Measurements from ENCODE around the gene DLG1. TPM values are rescaled to one million over a fixed set of nuclear protein-coding genes. Genes with fewer than 3 reads are reported as not detected.

The DLG1 gene
- total and polyA plus RNA-seq, 2 experiments from 2014 or later: 54.8 to 128 TPM

DNA sequence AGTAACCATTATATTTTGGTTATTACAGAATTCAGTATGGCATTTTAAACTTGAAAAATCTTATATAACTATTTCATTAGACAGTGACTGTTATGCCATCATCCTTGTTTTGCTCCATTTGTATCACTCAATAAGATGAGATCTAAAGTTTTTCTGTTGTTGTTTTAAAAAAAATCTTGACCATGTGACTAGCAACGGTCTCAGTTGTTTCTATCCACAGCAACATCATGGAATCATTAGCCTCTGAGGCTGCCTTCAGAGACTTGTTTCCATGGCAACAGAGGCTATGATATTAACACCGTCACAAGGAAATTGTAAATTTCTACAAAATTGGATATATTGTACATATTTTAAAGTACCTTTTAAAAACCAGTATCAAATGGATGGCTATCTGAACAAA is 129.8 kb downstream of the DLG1 start:
- WGBS (ENCODE audit: low lambda C conversion rate, missing lambda C conversion rate): 70% methylated on average over 2 of the region's 2 CpGs
- Histone ChIP-seq H2AFZ (no peak overlapping the region), H3K27me3 (no peaks in the 10 kb centered on the region), H3K36me3 (replicated peaks; ENCODE audit: insufficient read depth, low read depth) (no peaks in the 10 kb centered on the region), H4K20me1 (ENCODE audit: insufficient read depth, poor library complexity, severe bottlenecking) (peaks cover 19% of the 10 kb centered on the region), H3K79me2 (peaks cover 74% of the 10 kb centered on the region), H3K9me2 (replicated peaks; ENCODE audit: insufficient read depth) (no peaks in the 10 kb centered on the region), H3K27ac (no peak overlapping the region), H3K4me3 (no peak overlapping the region), H3K9me3 (ENCODE audit: low read depth) (no peaks in the 10 kb centered on the region), H3K4me2 (no peak overlapping the region), H3K4me1 (ENCODE audit: insufficient read depth) (no peaks in the 10 kb centered on the region)
- peak; percentile 32 for DNase-seq (ENCODE audit: low spot score)
- TF ChIP-seq EZH2phosphoT487 (IDR thresholded peaks at IDR 0.05; ENCODE audit: low read depth, severe bottlenecking, unreplicated experiment) (no peak), EZH2 (IDR thresholded peaks at IDR 0.05; ENCODE audit: borderline replicate concordance) (no peak), CTCF (IDR thresholded peaks at IDR 0.05; ENCODE audit: poor library complexity) (no peak)

DNA sequence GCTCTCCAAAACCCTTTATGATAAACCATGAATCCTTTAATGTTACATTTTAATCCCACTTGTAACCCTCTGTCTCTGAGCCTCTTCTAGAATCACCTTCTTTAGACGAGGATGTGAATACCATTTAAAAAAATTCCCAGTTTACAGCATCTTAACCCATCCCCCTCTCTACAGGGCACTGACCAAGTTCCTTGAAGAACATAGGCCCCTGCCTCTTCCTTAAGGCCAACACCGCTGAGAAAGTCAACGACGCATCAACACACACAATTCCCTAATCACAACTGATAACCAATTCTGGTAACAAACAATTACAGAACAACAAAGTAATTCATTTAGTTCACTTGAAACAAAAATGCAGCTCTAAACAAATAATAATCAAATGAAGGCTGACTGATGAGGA is 130.3 kb downstream of the DLG1 start:
- H3K79me2 ChIP-seq: peaks cover 72% of the 10 kb centered on the region
- WGBS (ENCODE audit: low lambda C conversion rate, missing lambda C conversion rate): 71% methylated on average over 4 of the region's 4 CpGs

DNA sequence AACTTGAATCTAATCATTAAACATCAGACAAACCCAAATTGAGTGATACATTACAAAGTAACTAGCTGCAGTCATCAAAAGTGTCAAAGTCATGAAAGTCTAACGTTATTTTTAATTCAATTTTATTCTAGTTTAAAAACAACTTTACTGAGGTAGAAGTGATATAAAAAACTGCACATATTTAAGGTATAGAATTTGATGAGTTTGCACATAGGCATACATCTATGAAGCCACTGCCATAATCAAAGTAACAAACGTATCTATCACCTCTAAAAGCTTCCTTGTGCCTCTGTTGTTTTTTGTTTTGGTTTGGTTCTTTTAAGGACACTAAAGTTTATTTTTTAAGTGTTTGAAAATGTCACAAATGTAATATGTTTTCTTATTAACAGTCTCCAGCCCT is 130.9 kb downstream of the DLG1 start:
- Histone ChIP-seq H3K4me2 (no peak overlapping the region), H3K4me1 (ENCODE audit: insufficient read depth) (no peaks in the 10 kb centered on the region), H3K79me2 (peaks cover 71% of the 10 kb centered on the region), H2AFZ (no peak overlapping the region), H3K9me2 (replicated peaks; ENCODE audit: insufficient read depth) (no peaks in the 10 kb centered on the region), H3K36me3 (replicated peaks; ENCODE audit: insufficient read depth, low read depth) (no peaks in the 10 kb centered on the region), H4K20me1 (ENCODE audit: insufficient read depth, poor library complexity, severe bottlenecking) (peaks cover 20% of the 10 kb centered on the region), H3K27ac (no peak overlapping the region), H3K27me3 (no peaks in the 10 kb centered on the region), H3K4me3 (no peak overlapping the region), H3K9me3 (ENCODE audit: low read depth) (no peaks in the 10 kb centered on the region)
- TF ChIP-seq EZH2phosphoT487 (IDR thresholded peaks at IDR 0.05; ENCODE audit: low read depth, severe bottlenecking, unreplicated experiment) (no peak), EZH2 (IDR thresholded peaks at IDR 0.05; ENCODE audit: borderline replicate concordance) (no peak), CTCF (IDR thresholded peaks at IDR 0.05; ENCODE audit: poor library complexity) (no peak)
- 94% methylated on average over 2 of the region's 2 CpGs for WGBS (ENCODE audit: low lambda C conversion rate, missing lambda C conversion rate)
- DNase-seq (ENCODE audit: low spot score): no peak

More for the DNA sequence above, 130.3 kb downstream of the DLG1 start:
- H3K4me1 ChIP-seq (ENCODE audit: insufficient read depth): no peaks in the 10 kb centered on the region
- H4K20me1 ChIP-seq (ENCODE audit: insufficient read depth, poor library complexity, severe bottlenecking): peaks cover 19% of the 10 kb centered on the region
- H3K4me3 ChIP-seq: no peak overlapping the region
- H2AFZ ChIP-seq: no peak overlapping the region
- H3K9me2 ChIP-seq (replicated peaks; ENCODE audit: insufficient read depth): no peaks in the 10 kb centered on the region
- no peaks in the 10 kb centered on the region for H3K36me3 ChIP-seq (replicated peaks; ENCODE audit: insufficient read depth, low read depth)
- no peak for DNase-seq (ENCODE audit: low spot score)
- H3K4me2 ChIP-seq: no peak overlapping the region
- TF ChIP-seq EZH2phosphoT487 (IDR thresholded peaks at IDR 0.05; ENCODE audit: low read depth, severe bottlenecking, unreplicated experiment): no peak
- TF ChIP-seq EZH2 (IDR thresholded peaks at IDR 0.05; ENCODE audit: borderline replicate concordance): no peak
- no peak for TF ChIP-seq CTCF (IDR thresholded peaks at IDR 0.05; ENCODE audit: poor library complexity)
- H3K27me3 ChIP-seq: no peaks in the 10 kb centered on the region
- H3K27ac ChIP-seq: no peak overlapping the region
- no peaks in the 10 kb centered on the region for H3K9me3 ChIP-seq (ENCODE audit: low read depth)

GRCh38 chr3:197165890-197166289 is 132.5 kb downstream of the DLG1 start:
- Histone ChIP-seq H3K79me2 (peaks cover 70% of the 10 kb centered on the region), H3K4me2 (no peak overlapping the region), H3K9me3 (ENCODE audit: low read depth) (no peaks in the 10 kb centered on the region), H4K20me1 (ENCODE audit: insufficient read depth, poor library complexity, severe bottlenecking) (peaks cover 25% of the 10 kb centered on the region), H3K36me3 (replicated peaks; ENCODE audit: insufficient read depth, low read depth) (no peaks in the 10 kb centered on the region), H3K27me3 (no peaks in the 10 kb centered on the region), H3K9me2 (replicated peaks; ENCODE audit: insufficient read depth) (no peaks in the 10 kb centered on the region), H3K27ac (no peak overlapping the region), H3K4me3 (no peak overlapping the region), H3K4me1 (ENCODE audit: insufficient read depth) (no peaks in the 10 kb centered on the region), H2AFZ (no peak overlapping the region)
- TF ChIP-seq EZH2phosphoT487 (IDR thresholded peaks at IDR 0.05; ENCODE audit: low read depth, severe bottlenecking, unreplicated experiment): no peak
- no peak for TF ChIP-seq EZH2 (IDR thresholded peaks at IDR 0.05; ENCODE audit: borderline replicate concordance)
- TF ChIP-seq CTCF (IDR thresholded peaks at IDR 0.05; ENCODE audit: poor library complexity): no peak
- 94% methylated on average over 6 of the region's 6 CpGs for WGBS (ENCODE audit: low lambda C conversion rate, missing lambda C conversion rate)
- no peak for DNase-seq (ENCODE audit: low spot score)
